ENCODE data around the gene RAB30.

- TF ChIP-seq CTCF (IDR thresholded peaks at IDR 0.05) (no peak), POLR2A (IDR thresholded peaks at IDR 0.05) (no peak)
Observed at GRCh38 chr11:82995754-82996398, 75.8 kb downstream of the RAB30 start.
